Body of pancreas (tissue), 4 donors: ENCODE data around the gene ACVR1B. TPM values are rescaled to one million over a fixed set of nuclear protein-coding genes. Genes with fewer than 3 reads are reported as not detected.

Experiments
- ATAC-seq: fragments of 150-250 bp; one replicate; pipeline ENCODE4 v1.9.1; 2016
- DNase-seq, 4 donors: peaks; one replicate each; pipeline ENCODE4 v3.0.0-alpha.2; 2019
- H3K27ac ChIP-seq, 4 donors: fragments of 200-600 bp; sonication (generic); 1 replicate in 3 of 4; 2 replicates in 1 of 4; pipeline versions ENCODE4 v1.5.1 to v1.6.1; 2016 to 2019; ENCODE audit warnings: mild to moderate bottlenecking in 1 of 4, mixed read lengths in 1 of 4, moderate library complexity in 1 of 4
- H3K27me3 ChIP-seq, 2 donors: fragments of 200-600 bp; sonication (generic); one replicate each; pipeline ENCODE4 v1.6.0; 2016; ENCODE audit warnings: mild to moderate bottlenecking in 1 of 2
- H3K36me3 ChIP-seq, 2 donors: fragments of 200-600 bp; sonication (generic); replicated peaks in 1 of 2; 2 replicates each; pipeline ENCODE4 v1.5.1; 2016; ENCODE audit warnings: low read depth in 2 of 2; ENCODE audit not compliant: insufficient read depth in 1 of 2
- H3K4me1 ChIP-seq: fragments of 200-600 bp; sonication (generic); one replicate; pipeline ENCODE4 v1.6.0; 2016
- H3K4me3 ChIP-seq, 2 donors: fragments of 200-600 bp; sonication (generic); 1 replicate in 1 of 2; 2 replicates in 1 of 2; pipeline ENCODE4 v1.5.1; 2016 to 2019
- H3K9me3 ChIP-seq, 3 donors: fragments of 200-600 bp; sonication (generic); 1 replicate in 2 of 3; 2 replicates in 1 of 3; pipeline ENCODE4 v1.5.1; 2016
- CTCF ChIP-seq, 7 experiments: fragments of 450-650 bp in 4 of 7; fragments of 200-600 bp in 3 of 7; sonication (generic) in 3 of 7; IDR thresholded peaks; one replicate each; pipeline ENCODE4 v1.5.1; 2016 to 2019; ENCODE audit warnings: antibody characterized with exemption in 7 of 7
- POLR2A ChIP-seq, 3 donors: fragments of 450-650 bp; IDR thresholded peaks; one replicate each; pipeline ENCODE4 v1.6.1; 2016; ENCODE audit warnings: antibody characterized with exemption in 3 of 3, mild to moderate bottlenecking in 2 of 3
- WGBS, 2 donors: methylation state at CpG; one replicate each; pipeline ENCODE4 v1.1.5; 2017; 5-methylcytosine and 5-hydroxymethylcytosine counted together
- intact Hi-C: fragments of 100-400 bp; cut with DNase I; formaldehyde crosslinking; loops from one replicate; pipeline ENCODE4 v1.15.1; 2023
- total RNA-seq, 2 donors: library from RNA; depleted of rRNA; stranded (reverse); fragments of >200 nt; gene quantifications; one replicate each; pipeline ENCODE4 v1.1.0, GENCODE V29; 2016

The ACVR1B gene
- total RNA-seq, 2 donors from 2014 or later: 19.8 to 21.8 TPM

- no peak for DNase-seq
- H3K27ac ChIP-seq: no peak overlapping the region
- no peaks in the 10 kb centered on the region for H3K4me1 ChIP-seq
- TF ChIP-seq CTCF (IDR thresholded peaks at IDR 0.05): no peak
- no peak for TF ChIP-seq POLR2A (IDR thresholded peaks at IDR 0.05)
- ATAC-seq: no peak
- no peaks in the 10 kb centered on the region for H3K9me3 ChIP-seq
- no peaks in the 10 kb centered on the region for H3K36me3 ChIP-seq
- intact Hi-C loops: no loop called here
- no peaks in the 10 kb centered on the region for H3K27me3 ChIP-seq
- WGBS, 2 donors: 68 to 74% methylated on average over 16 to 27 of the region's 30 CpGs
- H3K4me3 ChIP-seq: no peak overlapping the region
Observed at GRCh38 chr12:51913071-51914033, 38.1 kb upstream of the ACVR1B start.

GRCh38 chr12:51914034-51914923 is 37.2 kb upstream of the ACVR1B start:
- Histone ChIP-seq H3K9me3 (no peaks in the 10 kb centered on the region), H3K4me3 (no peak overlapping the region), H3K4me1 (no peaks in the 10 kb centered on the region), H3K27me3 (no peaks in the 10 kb centered on the region), H3K27ac (no peak overlapping the region), H3K36me3 (no peaks in the 10 kb centered on the region)
- intact Hi-C loops: no loop called here
- ATAC-seq (no peak), DNase-seq (no peak)
- TF ChIP-seq POLR2A (IDR thresholded peaks at IDR 0.05) (no peak), CTCF (IDR thresholded peaks at IDR 0.05) (no peak)
- WGBS, 2 donors: 80 to 90% methylated on average over 17 of the region's 17 CpGs

- no peak for DNase-seq
- Histone ChIP-seq H3K27ac (no peak overlapping the region), H3K36me3 (no peaks in the 10 kb centered on the region), H3K9me3 (no peaks in the 10 kb centered on the region), H3K4me3 (no peak overlapping the region), H3K4me1 (no peaks in the 10 kb centered on the region), H3K27me3 (no peaks in the 10 kb centered on the region)
- intact Hi-C loops: no loop called here
- TF ChIP-seq POLR2A (IDR thresholded peaks at IDR 0.05) (no peak), CTCF (IDR thresholded peaks at IDR 0.05) (no peak)
- 77 to 81% methylated on average over 23 to 27 of the region's 28 CpGs for WGBS, 2 donors
- ATAC-seq: no peak
Observed at GRCh38 chr12:51915003-51915625, 36.4 kb upstream of the ACVR1B start.

GRCh38 chr12:51915951-51916350 is 35.5 kb upstream of the ACVR1B start:
- H3K4me3 ChIP-seq: no peak overlapping the region
- WGBS, 2 donors: 89 to 93% methylated on average over 6 to 10 of the region's 11 CpGs
- ATAC-seq (no peak), DNase-seq (no peak)
- intact Hi-C loops: no loop called here
- no peaks in the 10 kb centered on the region for H3K27me3 ChIP-seq
- no peaks in the 10 kb centered on the region for H3K9me3 ChIP-seq
- TF ChIP-seq CTCF (IDR thresholded peaks at IDR 0.05): no peak
- TF ChIP-seq POLR2A (IDR thresholded peaks at IDR 0.05): no peak
- no peak overlapping the region for H3K27ac ChIP-seq
- H3K4me1 ChIP-seq: no peaks in the 10 kb centered on the region
- no peaks in the 10 kb centered on the region for H3K36me3 ChIP-seq
